ENCODE data around the gene PLEK2.

GRCh38 chr14:67429510-67430205 lies 17.7 kb upstream of the PLEK2 start:
- TF ChIP-seq CTCF (IDR thresholded peaks at IDR 0.05 in 4 of 5, conservative IDR thresholded peaks at IDR 0.05 in 1 of 5) (no peak), POLR2A (IDR thresholded peaks at IDR 0.05) (no peak)
